C4-2B (cell line): ENCODE measurements around the gene ZNF346.

ENCODE experiments used
- CTCF ChIP-seq: fragments of 450-650 bp; conservative IDR thresholded peaks from 2 replicates; pipeline ENCODE4 v1.5.1; 2017; ENCODE audit warnings: mild to moderate bottlenecking
- ZFX ChIP-seq: fragments of 450-650 bp; IDR thresholded peaks from 2 replicates; pipeline ENCODE4 v1.6.1; 2017

GRCh38 chr5:177027665-177028064 is 5.2 kb downstream of the ZNF346 start:
- TF ChIP-seq CTCF (no peak), ZFX (no peak)
